NCI-H446 (cell line): ENCODE measurements around the gene WDR55.
"Not testable (repeated sequence)": the region's sequence is repeated elsewhere in the genome, so short reads cannot be mapped to it uniquely, and the experiment has no call there.

Source experiments
- DNase-seq, 2 experiments: peaks; one replicate each; lab custom pipeline; 2025; lab: John Stamatoyannopoulos, UW

WDR55 gene

GRCh38 chr5:140658870-140659269 lies 5.8 kb upstream of the WDR55 start:
- no peak for DNase-seq

GRCh38 chr5:140660371-140660770 lies 4.3 kb upstream of the WDR55 start:
- not testable (repeated sequence) for DNase-seq

GRCh38 chr5:140664030-140664358 lies 710 bp upstream of the WDR55 start:
- no peak for DNase-seq

- DNase-seq: not testable (repeated sequence)
Measured at GRCh38 chr5:140671035-140671434, 6.3 kb downstream of the WDR55 start.

- no peak for DNase-seq
Measured at GRCh38 chr5:140671472-140672125, 6.9 kb downstream of the WDR55 start.

GRCh38 chr5:140672455-140673186 lies 7.9 kb downstream of the WDR55 start:
- no peak for DNase-seq

GRCh38 chr5:140673187-140673976 lies 8.7 kb downstream of the WDR55 start, which contains the start of gene DND1:
Gene DND1, minus strand, starts transcription at chr5:140673576. Its CDS starts 34 bp downstream, at chr5:140673542.
- DNase-seq: no peak

GRCh38 chr5:140674211-140674610 lies 9.5 kb downstream of the WDR55 start:
- no peak for DNase-seq

- DNase-seq: no peak
Measured at GRCh38 chr5:140674629-140675028, 9.9 kb downstream of the WDR55 start.

GRCh38 chr5:140677947-140678346 lies 13.2 kb downstream of the WDR55 start:
- DNase-seq: no peak

GRCh38 chr5:140678993-140679392 lies 14.3 kb downstream of the WDR55 start:
- no peak for DNase-seq

GRCh38 chr5:140690376-140690932 lies 25.8 kb downstream of the WDR55 start:
- DNase-seq: no peak

GRCh38 chr5:140690941-140691924 lies 26.5 kb downstream of the WDR55 start, which contains the start of the genes HARS1 and HARS2:
Gene HARS1, minus strand, starts transcription at chr5:140691370. Its CDS starts 66 bp downstream, at chr5:140691304.
Gene HARS2, plus strand, starts transcription at chr5:140691455. Its CDS starts 194 bp downstream, at chr5:140691649.
- peak; percentile 69 to 90 for DNase-seq

GRCh38 chr5:140694276-140694675 lies 29.6 kb downstream of the WDR55 start:
- DNase-seq: no peak

GRCh38 chr5:140696891-140697492 lies 32.3 kb downstream of the WDR55 start:
- no peak for DNase-seq

GRCh38 chr5:140700177-140701144 lies 35.8 kb downstream of the WDR55 start, which contains the start of gene ZMAT2:
Gene ZMAT2, plus strand, starts transcription at chr5:140700447. Its CDS starts 14 bp downstream, at chr5:140700461.
- DNase-seq: peak; percentile 86 to 95

GRCh38 chr5:140707812-140708211 lies 43.1 kb downstream of the WDR55 start:
- DNase-seq: no peak

- not testable (repeated sequence) for DNase-seq
Measured at GRCh38 chr5:140708787-140709186, 44.1 kb downstream of the WDR55 start.

GRCh38 chr5:140710899-140711552 lies 46.3 kb downstream of the WDR55 start:
- DNase-seq: peak in 1 of 2 experiments; percentile 57
